HG03354 (cell line): ENCODE results near the gene IFITM1.
A peak's percentile ranks its signal among the peaks of the same experiment; 100 is the strongest.
"Not testable (repeated sequence)": the region's sequence is repeated elsewhere in the genome, so short reads cannot be mapped to it uniquely, and the experiment has no call there.

Source experiments
- ATAC-seq: cut with Tn5 transposase; IDR thresholded peaks from one replicate; pipeline ENCODE4 v1.9.1; 2021; ENCODE audit warnings: mild to moderate bottlenecking; ENCODE audit not compliant: unreplicated experiment, poor library complexity, severe bottlenecking

The IFITM1 gene

GRCh38 chr11:324593-325517, 11.0 kb downstream of the IFITM1 start:
- not testable (repeated sequence) for ATAC-seq

- no peak for ATAC-seq
Measured at GRCh38 chr11:325796-326591, 12.2 kb downstream of the IFITM1 start.

- ATAC-seq = no peak
Measured at GRCh38 chr11:326592-326841, 12.7 kb downstream of the IFITM1 start.

GRCh38 chr11:326842-327580, 13.2 kb downstream of the IFITM1 start:
- peak; percentile 52 for ATAC-seq

GRCh38 chr11:327581-327923, 13.7 kb downstream of the IFITM1 start:
- ATAC-seq = no peak

- ATAC-seq = no peak
Measured at GRCh38 chr11:328012-328411, 14.2 kb downstream of the IFITM1 start.

- ATAC-seq = not testable (repeated sequence)
Measured at GRCh38 chr11:328516-329100, 14.8 kb downstream of the IFITM1 start.

- ATAC-seq = no peak
Measured at GRCh38 chr11:329886-330253, 16.0 kb downstream of the IFITM1 start.

GRCh38 chr11:330307-330693, 16.5 kb downstream of the IFITM1 start:
- ATAC-seq = no peak

GRCh38 chr11:330694-331357, 17.0 kb downstream of the IFITM1 start:
- no peak for ATAC-seq

- ATAC-seq = no peak
Measured at GRCh38 chr11:331358-332060, 17.7 kb downstream of the IFITM1 start.

- no peak for ATAC-seq
Measured at GRCh38 chr11:332651-333480, 19.0 kb downstream of the IFITM1 start.

GRCh38 chr11:333616-334263, 19.9 kb downstream of the IFITM1 start:
- not testable (repeated sequence) for ATAC-seq

- ATAC-seq = no peak
Measured at GRCh38 chr11:334264-334994, 20.6 kb downstream of the IFITM1 start.

GRCh38 chr11:335779-336658, 22.2 kb downstream of the IFITM1 start:
- no peak for ATAC-seq

- ATAC-seq = no peak
Measured at GRCh38 chr11:336659-337198, 22.9 kb downstream of the IFITM1 start.
